Endothelial cell of umbilical vein (primary cell): ENCODE results near the gene TEX55.

ENCODE experiments used
- CTCF ChIP-seq, 2 donors: IDR thresholded peaks; 1 replicate in 1 of 2; 2 replicates in 1 of 2; pipeline ENCODE4 v1.5.1; 2011; ENCODE audit warnings: low read length in 2 of 2, mild to moderate bottlenecking in 2 of 2, moderate library complexity in 2 of 2, control low read depth in 1 of 2, inconsistent platforms in 1 of 2, low read depth in 1 of 2; ENCODE audit not compliant: insufficient read depth in 1 of 2; ENCODE audit errors: extremely low read depth in 1 of 2
- EZH2 ChIP-seq: IDR thresholded peaks from 2 replicates; pipeline ENCODE4 v1.6.1; 2012; ENCODE audit warnings: borderline replicate concordance, low read depth, mild to moderate bottlenecking, moderate library complexity, low read length, inconsistent platforms; ENCODE audit not compliant: severe bottlenecking
- FOS ChIP-seq: IDR thresholded peaks from 2 replicates; pipeline ENCODE4 v1.6.1; 2011; ENCODE audit warnings: mild to moderate bottlenecking, low read length, moderate library complexity, borderline replicate concordance; ENCODE audit not compliant: insufficient read depth
- MAX ChIP-seq: IDR thresholded peaks from 2 replicates; pipeline ENCODE4 v1.6.1; 2011; ENCODE audit not compliant: insufficient read depth, insufficient read length
- POLR2A ChIP-seq: IDR thresholded peaks from 2 replicates; pipeline ENCODE4 v1.6.1; 2012; ENCODE audit warnings: low read depth, mild to moderate bottlenecking, control low read depth, low read length
- POLR2AphosphoS5 ChIP-seq: IDR thresholded peaks from 2 replicates; pipeline ENCODE4 v1.6.1; 2012; ENCODE audit warnings: low read depth, mild to moderate bottlenecking, control low read depth, low read length, moderate library complexity; ENCODE audit not compliant: insufficient read depth

GRCh38 chr3:119104031-119104430, 41.9 kb upstream of the TEX55 start:
- no peak for TF ChIP-seq CTCF (IDR thresholded peaks at IDR 0.05; ENCODE audit: extremely low read depth in 1 of 2, insufficient read depth in 1 of 2, low read depth in 1 of 2, low read length in 2 of 2)
- no peak for TF ChIP-seq EZH2
- no peak for TF ChIP-seq FOS
- TF ChIP-seq POLR2AphosphoS5, result no peak
- no peak for TF ChIP-seq POLR2A
- no peak for TF ChIP-seq MAX
